ENCODE data around the gene DPYSL5.

DNA sequence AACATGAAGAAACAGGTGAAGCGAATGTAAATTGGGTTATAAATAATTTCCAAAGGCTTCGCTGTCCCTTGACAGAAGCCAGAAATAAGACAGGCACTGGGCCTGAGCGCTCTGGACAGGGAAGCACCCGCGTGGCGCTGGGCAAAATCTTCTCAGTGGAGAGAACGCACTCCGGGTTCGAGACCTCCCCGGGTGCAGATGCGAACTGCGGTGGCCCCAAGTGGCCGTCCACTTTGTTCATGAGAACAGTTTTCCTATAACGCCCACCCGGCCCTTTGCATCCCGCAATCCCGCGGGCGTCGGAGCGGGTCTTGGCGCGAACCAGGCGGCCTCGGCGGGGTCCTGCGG is 651 bp upstream of the DPYSL5 start:
- no peak for TF ChIP-seq EP300 (IDR thresholded peaks at IDR 0.05)
- TF ChIP-seq, protein P1, sequence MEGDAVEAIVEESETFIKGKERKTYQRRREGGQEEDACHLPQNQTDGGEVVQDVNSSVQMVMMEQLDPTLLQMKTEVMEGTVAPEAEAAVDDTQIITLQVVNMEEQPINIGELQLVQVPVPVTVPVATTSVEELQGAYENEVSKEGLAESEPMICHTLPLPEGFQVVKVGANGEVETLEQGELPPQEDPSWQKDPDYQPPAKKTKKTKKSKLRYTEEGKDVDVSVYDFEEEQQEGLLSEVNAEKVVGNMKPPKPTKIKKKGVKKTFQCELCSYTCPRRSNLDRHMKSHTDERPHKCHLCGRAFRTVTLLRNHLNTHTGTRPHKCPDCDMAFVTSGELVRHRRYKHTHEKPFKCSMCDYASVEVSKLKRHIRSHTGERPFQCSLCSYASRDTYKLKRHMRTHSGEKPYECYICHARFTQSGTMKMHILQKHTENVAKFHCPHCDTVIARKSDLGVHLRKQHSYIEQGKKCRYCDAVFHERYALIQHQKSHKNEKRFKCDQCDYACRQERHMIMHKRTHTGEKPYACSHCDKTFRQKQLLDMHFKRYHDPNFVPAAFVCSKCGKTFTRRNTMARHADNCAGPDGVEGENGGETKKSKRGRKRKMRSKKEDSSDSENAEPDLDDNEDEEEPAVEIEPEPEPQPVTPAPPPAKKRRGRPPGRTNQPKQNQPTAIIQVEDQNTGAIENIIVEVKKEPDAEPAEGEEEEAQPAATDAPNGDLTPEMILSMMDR (IDR thresholded peaks at IDR 0.05) = no peak
- no peak for TF ChIP-seq POLR2A (IDR thresholded peaks at IDR 0.05; ENCODE audit: low read depth)
- no peak for TF ChIP-seq POLR2AphosphoS5 (IDR thresholded peaks at IDR 0.05)
